GM18507 (cell line): Measurements from ENCODE around the gene AZGP1.
A peak's percentile ranks its signal among the peaks of the same experiment; 100 is the strongest.
"Not testable (repeated sequence)": the region's sequence is repeated elsewhere in the genome, so short reads cannot be mapped to it uniquely, and the experiment has no call there.

Source experiments
- DNase-seq: peaks from one replicate; pipeline ENCODE4 v3.0.0; 2011; ENCODE audit warnings: low read depth; ENCODE audit not compliant: insufficient read length; ENCODE audit errors: extremely low spot score
- FAIRE-seq: peaks from 2 replicates; lab custom pipeline; 2011; peaks lifted over from hg19 to GRCh38; lab: Jason Lieb, UNC

Gene AZGP1

GRCh38 chr7:100003711-100004661 is 28.2 kb upstream of the AZGP1 start:
- FAIRE-seq (no peak), DNase-seq (no peak)

DNA sequence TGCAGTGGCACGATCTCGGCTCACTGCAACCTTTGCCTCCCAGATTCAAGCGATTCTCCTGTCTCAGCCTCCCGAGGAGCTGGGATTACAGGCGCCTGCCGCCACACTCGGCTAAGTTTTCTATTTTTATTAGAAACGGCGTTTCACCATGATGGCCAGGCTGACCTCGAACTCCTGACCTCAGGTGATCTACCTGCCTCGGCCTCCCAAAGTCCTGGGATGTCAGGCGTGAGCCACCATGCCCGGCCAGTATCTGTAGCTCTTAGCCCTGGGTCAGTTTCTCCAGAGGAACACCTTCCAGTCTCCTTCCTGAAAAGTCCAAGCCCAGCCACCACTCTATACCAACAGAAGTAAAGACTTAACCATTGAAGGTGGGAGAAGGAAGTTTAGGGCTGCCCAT is 24.4 kb upstream of the AZGP1 start:
- FAIRE-seq = no peak
- DNase-seq = no peak

DNA sequence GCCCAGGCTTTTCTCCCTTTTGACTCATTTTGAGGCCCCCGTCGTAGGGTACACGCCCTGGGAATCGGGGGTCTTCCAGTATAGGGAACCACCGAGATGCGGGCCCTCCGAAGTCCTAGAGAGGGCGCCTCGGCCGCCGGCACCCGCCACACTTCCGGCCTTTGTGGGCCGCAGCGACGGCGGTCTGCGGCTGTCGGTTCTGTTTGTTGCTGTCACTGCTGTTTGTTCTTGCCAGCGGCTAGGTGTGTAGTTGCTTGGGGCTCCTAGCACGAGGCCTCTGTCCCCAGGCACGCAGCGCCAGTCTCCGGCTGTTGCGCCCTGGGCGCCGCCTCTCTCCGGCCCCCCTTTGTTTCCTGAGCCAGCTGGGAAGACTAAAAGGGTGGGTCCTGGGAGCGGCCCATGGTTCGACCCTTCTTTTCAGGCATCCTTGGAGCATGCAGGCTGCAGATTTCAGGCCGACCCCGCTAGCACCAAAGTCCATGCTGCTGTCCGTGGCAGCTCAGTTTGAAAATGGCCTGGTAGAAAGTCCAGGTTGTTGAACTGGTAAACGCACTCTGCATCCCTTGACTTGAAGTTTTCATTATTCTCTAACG is 21.8 kb upstream of the AZGP1 start:
- DNase-seq = peak; percentile 52
- peak; percentile 24 for FAIRE-seq

- FAIRE-seq (no peak), DNase-seq (no peak)
Observed at GRCh38 chr7:99996755-99997544, 21.1 kb upstream of the AZGP1 start.

GRCh38 chr7:99994819-99995218 is 19.0 kb upstream of the AZGP1 start:
- no peak for FAIRE-seq
- DNase-seq = no peak

- DNase-seq = no peak
Observed at GRCh38 chr7:99992330-99993038, 16.7 kb upstream of the AZGP1 start.

DNA sequence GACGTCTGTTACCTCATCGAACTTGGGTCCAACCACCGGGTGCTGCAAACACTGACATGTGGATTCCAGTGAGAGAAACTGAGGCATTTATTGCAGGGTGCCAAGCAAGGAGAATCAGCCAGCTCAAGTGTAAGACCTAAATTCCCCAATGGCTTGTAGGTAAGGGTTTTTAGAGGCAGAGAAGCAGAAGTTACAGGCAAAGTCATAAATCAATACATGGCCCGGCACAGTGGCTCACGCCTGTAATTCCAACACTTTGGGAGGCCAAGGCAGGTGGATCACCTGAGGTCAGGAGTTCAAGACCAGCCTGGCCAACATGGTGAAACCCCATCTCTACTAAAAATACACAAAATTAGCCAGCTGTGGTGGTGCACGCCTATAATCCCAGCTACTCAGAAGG is 15.7 kb upstream of the AZGP1 start:
- FAIRE-seq, DNase-seq: not testable (repeated sequence)

More at GRCh38 chr7:99992330-99993038, 16.7 kb upstream of the AZGP1 start:
- no peak for FAIRE-seq

- FAIRE-seq = no peak
- DNase-seq = no peak
Observed at GRCh38 chr7:99990460-99990852, 14.6 kb upstream of the AZGP1 start.

- FAIRE-seq = no peak
- no peak for DNase-seq
Observed at GRCh38 chr7:99987846-99988245, 12.0 kb upstream of the AZGP1 start.

GRCh38 chr7:99987306-99987705 is 11.5 kb upstream of the AZGP1 start:
- not testable (repeated sequence) for FAIRE-seq, DNase-seq

- FAIRE-seq = no peak
- DNase-seq = no peak
Observed at GRCh38 chr7:99984593-99984992, 8.8 kb upstream of the AZGP1 start.

GRCh38 chr7:99981066-99981465 is 5.2 kb upstream of the AZGP1 start:
- DNase-seq, FAIRE-seq: not testable (repeated sequence)

DNA sequence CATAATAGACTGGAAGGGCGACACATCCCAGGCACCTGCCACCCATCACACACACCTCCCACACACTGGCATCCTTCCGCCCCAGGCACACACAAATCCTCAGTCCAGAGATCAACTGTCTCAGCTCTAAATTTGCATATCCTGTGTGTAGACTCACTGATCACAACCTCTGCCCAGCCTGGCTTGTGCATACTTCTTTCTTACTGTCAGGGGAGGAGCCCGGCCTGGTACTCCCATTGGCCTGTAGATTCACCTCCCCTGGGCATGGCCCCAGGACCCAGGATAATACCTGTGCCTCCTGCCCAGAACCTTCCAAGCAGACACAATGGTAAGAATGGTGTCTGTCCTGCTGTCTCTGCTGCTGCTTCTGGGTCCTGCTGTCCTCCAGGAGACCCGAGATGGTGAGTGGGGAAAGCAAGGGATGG is 4.6 kb upstream of the AZGP1 start:
- not testable (repeated sequence) for DNase-seq
- FAIRE-seq = peak; percentile 58

DNA sequence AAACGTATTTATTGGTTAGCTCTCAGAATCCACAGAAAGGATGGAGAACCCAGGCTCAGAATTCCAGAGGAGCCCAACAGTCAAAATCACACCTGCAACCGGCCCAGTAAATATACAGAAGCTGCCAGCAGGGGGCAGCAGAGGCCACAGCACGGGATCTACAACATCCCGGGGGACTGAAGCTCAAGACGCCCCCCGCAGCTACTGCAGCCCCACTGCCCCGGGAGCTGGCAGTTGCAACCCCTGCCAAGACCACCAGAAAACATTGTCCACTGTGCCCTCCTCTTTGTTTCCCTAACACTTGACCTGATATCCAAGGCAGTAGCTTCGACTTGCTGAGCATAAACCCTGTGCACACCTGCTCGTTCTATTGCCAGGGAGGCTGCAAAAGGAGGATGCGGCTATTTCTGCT is 4.0 kb upstream of the AZGP1 start:
- peak; percentile 75 for FAIRE-seq
- DNase-seq = not testable (repeated sequence)

GRCh38 chr7:99976626-99977025 is 795 bp upstream of the AZGP1 start:
- no peak for DNase-seq
- FAIRE-seq = no peak

GRCh38 chr7:99974681-99975080 is 1.1 kb downstream of the AZGP1 start:
- no peak for DNase-seq
- FAIRE-seq = no peak

- FAIRE-seq = not testable (repeated sequence)
Observed at GRCh38 chr7:99973817-99974216, 2.0 kb downstream of the AZGP1 start.

DNA sequence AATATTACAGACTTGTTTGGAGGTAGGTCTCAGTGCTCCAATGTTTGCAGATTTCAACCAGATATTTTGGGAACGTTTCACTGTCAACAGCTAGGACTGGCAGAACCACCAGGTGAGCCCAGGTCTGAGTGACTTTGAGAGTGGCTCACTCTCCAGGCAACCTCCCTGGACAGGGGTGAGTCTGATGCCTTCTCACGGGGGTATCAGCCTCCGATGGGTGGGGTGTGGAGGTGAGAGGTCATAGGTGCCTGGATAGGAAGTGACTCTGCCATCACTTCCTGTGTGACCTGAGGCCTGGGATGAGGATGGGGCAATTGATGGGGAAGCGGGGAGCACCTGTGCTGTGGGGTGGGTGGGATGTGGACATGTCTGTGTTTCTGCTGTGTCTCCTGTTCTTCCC is 4.6 kb downstream of the AZGP1 start:
- DNase-seq (no peak), FAIRE-seq (no peak)

More at GRCh38 chr7:99973817-99974216, 2.0 kb downstream of the AZGP1 start:
- DNase-seq = not testable (repeated sequence)

- not testable (repeated sequence) for DNase-seq, FAIRE-seq
Observed at GRCh38 chr7:99969813-99970212, 6.0 kb downstream of the AZGP1 start.
